Keratinocyte (primary cell): ENCODE results near the gene B3GLCT. TPM values are rescaled to one million over a fixed set of nuclear protein-coding genes. Genes with fewer than 3 reads are reported as not detected.

Experiments used
- DNase-seq: peaks from one replicate; pipeline ENCODE4 v3.0.0-alpha.2; 2011; ENCODE audit warnings: low read depth, missing footprints, low spot score
- FAIRE-seq: peaks from 2 replicates; lab custom pipeline; 2011; peaks lifted over from hg19 to GRCh38; lab: Jason Lieb, UNC
- H2AFZ ChIP-seq: 2 replicates; pipeline ENCODE4 v1.6.0; 2012; ENCODE audit warnings: low read length, control low read depth, inconsistent platforms; ENCODE audit not compliant: control insufficient read depth
- H3K27ac ChIP-seq: 2 replicates; pipeline ENCODE4 v1.5.1; 2011; ENCODE audit warnings: low read length; ENCODE audit not compliant: control insufficient read depth, insufficient read depth
- H3K27me3 ChIP-seq: 3 replicates; pipeline ENCODE4 v1.6.0; 2011; ENCODE audit warnings: low read length; ENCODE audit not compliant: control insufficient read depth, insufficient read depth; ENCODE audit errors: extremely low read depth
- H3K36me3 ChIP-seq, 2 experiments: 2 replicates in 1 of 2; 3 replicates in 1 of 2; pipeline ENCODE4 v1.5.1; 2011; ENCODE audit warnings: low read length in 2 of 2, mild to moderate bottlenecking in 1 of 2; ENCODE audit not compliant: control insufficient read depth in 2 of 2, insufficient read depth in 2 of 2; ENCODE audit errors: extremely low read depth in 1 of 2
- H3K4me1 ChIP-seq: 3 replicates; pipeline ENCODE4 v1.5.1; 2011; ENCODE audit warnings: low read length; ENCODE audit not compliant: control insufficient read depth, insufficient read depth; ENCODE audit errors: extremely low read depth
- H3K4me2 ChIP-seq: 3 replicates; pipeline ENCODE4 v1.6.0; 2011; ENCODE audit warnings: low read depth, low read length; ENCODE audit not compliant: control insufficient read depth, insufficient read depth; ENCODE audit errors: extremely low read depth
- H3K4me3 ChIP-seq, 3 experiments: fragments of 200-600 bp in 1 of 3; sonication (generic) in 1 of 3; 2 replicates in 2 of 3; 3 replicates in 1 of 3; pipeline ENCODE4 v1.5.1; 2011 to 2016; ENCODE audit warnings: low read length in 3 of 3, mild to moderate bottlenecking in 3 of 3, control low read depth in 2 of 3, inconsistent platforms in 1 of 3, low read depth in 1 of 3, mixed read lengths in 1 of 3, mixed run types in 1 of 3, moderate library complexity in 1 of 3; ENCODE audit not compliant: control insufficient read depth in 2 of 3, insufficient read depth in 2 of 3; ENCODE audit errors: extremely low read depth in 1 of 3
- H3K79me2 ChIP-seq: 2 replicates; pipeline ENCODE4 v1.6.0; 2012; ENCODE audit warnings: low read length; ENCODE audit not compliant: control insufficient read depth, insufficient read depth
- H3K9ac ChIP-seq: 3 replicates; pipeline ENCODE4 v1.6.0; 2011; ENCODE audit warnings: low read length; ENCODE audit not compliant: control insufficient read depth, insufficient read depth; ENCODE audit errors: extremely low read depth
- H3K9me1 ChIP-seq: 3 replicates; pipeline ENCODE4 v1.6.0; 2011; ENCODE audit warnings: low read length; ENCODE audit not compliant: control insufficient read depth, insufficient read depth; ENCODE audit errors: extremely low read depth
- H3K9me3 ChIP-seq: 2 replicates; pipeline ENCODE4 v1.5.1; 2012; ENCODE audit warnings: low read depth, low read length; ENCODE audit not compliant: control insufficient read depth
- H4K20me1 ChIP-seq: 3 replicates; pipeline ENCODE4 v1.6.0; 2011; ENCODE audit warnings: low read length; ENCODE audit not compliant: control insufficient read depth, insufficient read depth; ENCODE audit errors: extremely low read depth
- EZH2 ChIP-seq: IDR thresholded peaks from one replicate; pipeline ENCODE4 v1.6.1; 2012; ENCODE audit warnings: inconsistent platforms, mild to moderate bottlenecking, low read length, moderate library complexity
- dilution Hi-C: fragments of 300-500 bp; cut with MboI; formaldehyde crosslinking; loops from one replicate; pipeline ENCODE4 v1.7.0; 2020; ENCODE audit warnings: low sequenced_read_pairs; ENCODE audit not compliant: extremely low pct_ligation_motif_present
- polyA plus RNA-seq, 5 experiments: library from polyadenylated mRNA; depleted of rRNA in 3 of 5; stranded (reverse) in 3 of 5; stranded (forward) in 1 of 5; unstranded in 1 of 5; fragments of >200 nt; gene quantifications; 1 replicate in 1 of 5; 2 replicates in 3 of 5; 3 replicates in 1 of 5; pipeline versions ENCODE4 v1.2.1 to v1.2.3, GENCODE V29; 2011 to 2012; ENCODE audit warnings: missing spikeins in 2 of 5, low read depth in 1 of 5, low replicate concordance in 1 of 5
- TF ChIP-seq, protein P1 (sequence below), 3 experiments: IDR thresholded peaks in 1 of 3; conservative IDR thresholded peaks in 1 of 3; optimal IDR thresholded peaks in 1 of 3; 2 replicates in 2 of 3; 3 replicates in 1 of 3; pipeline versions ENCODE3 to v1.5.1; 2011; ENCODE audit warnings: low read length in 3 of 3, mild to moderate bottlenecking in 3 of 3, moderate library complexity in 2 of 3, control low read depth in 1 of 3, inconsistent platforms in 1 of 3; ENCODE audit not compliant: insufficient read depth in 2 of 3; ENCODE audit errors: extremely low read depth in 1 of 3

The B3GLCT gene
- polyA plus RNA-seq, 1 donor (not counting 4 experiments of a cell fraction or from before 2014, with no cell fraction given): 4.4 TPM

DNA sequence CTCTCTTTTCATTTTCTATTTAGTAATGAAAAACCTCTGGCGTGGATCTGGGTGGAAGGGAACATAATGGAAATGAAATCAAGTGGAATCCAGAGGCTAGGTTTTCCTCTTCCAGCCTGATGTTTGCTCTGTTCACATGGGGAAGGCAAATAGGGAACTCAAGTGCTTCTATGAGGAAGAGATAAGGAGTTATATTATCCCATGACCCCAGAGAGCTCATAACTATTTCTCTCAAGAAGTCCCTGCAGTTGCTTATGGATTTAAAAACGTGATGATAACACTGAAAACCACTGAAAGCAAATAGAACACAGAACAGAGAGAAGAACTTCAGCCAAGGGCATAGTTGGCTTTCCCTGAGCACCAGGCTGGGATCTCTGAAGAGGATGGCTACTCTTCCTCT is 157.8 kb downstream of the B3GLCT start:
- no peak for TF ChIP-seq EZH2
- TF ChIP-seq, protein P1, sequence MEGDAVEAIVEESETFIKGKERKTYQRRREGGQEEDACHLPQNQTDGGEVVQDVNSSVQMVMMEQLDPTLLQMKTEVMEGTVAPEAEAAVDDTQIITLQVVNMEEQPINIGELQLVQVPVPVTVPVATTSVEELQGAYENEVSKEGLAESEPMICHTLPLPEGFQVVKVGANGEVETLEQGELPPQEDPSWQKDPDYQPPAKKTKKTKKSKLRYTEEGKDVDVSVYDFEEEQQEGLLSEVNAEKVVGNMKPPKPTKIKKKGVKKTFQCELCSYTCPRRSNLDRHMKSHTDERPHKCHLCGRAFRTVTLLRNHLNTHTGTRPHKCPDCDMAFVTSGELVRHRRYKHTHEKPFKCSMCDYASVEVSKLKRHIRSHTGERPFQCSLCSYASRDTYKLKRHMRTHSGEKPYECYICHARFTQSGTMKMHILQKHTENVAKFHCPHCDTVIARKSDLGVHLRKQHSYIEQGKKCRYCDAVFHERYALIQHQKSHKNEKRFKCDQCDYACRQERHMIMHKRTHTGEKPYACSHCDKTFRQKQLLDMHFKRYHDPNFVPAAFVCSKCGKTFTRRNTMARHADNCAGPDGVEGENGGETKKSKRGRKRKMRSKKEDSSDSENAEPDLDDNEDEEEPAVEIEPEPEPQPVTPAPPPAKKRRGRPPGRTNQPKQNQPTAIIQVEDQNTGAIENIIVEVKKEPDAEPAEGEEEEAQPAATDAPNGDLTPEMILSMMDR (optimal IDR thresholded peaks at IDR 0.05 in 1 of 3, IDR thresholded peaks at IDR 0.05 in 1 of 3, conservative IDR thresholded peaks at IDR 0.05 in 1 of 3; ENCODE audit: extremely low read depth in 1 of 3, insufficient read depth in 2 of 3, low read length in 3 of 3): no peak

DNA sequence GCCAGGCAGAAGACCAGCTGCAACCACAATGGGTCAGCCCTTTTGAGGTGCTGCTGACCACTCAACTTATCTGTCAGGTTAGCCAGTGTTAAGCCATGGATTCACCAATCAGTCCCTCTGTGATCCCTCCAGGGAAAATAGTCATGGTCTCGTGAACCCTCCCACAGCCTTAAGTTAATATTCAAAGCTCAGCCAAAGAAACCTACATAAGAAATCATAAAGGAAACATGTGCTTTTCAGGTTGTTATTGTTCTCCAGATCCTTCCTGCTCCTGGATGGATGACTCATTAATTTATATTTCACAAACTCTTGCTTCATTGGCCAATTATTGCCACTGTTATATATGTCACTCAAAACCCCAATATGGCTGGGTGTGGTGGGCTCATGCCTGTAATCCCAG is 161.9 kb downstream of the B3GLCT start:
- Histone ChIP-seq H3K27me3 (no peaks in the 10 kb centered on the region), H3K9me3 (no peaks in the 10 kb centered on the region), H3K4me3 (no peak overlapping the region), H3K79me2 (no peaks in the 10 kb centered on the region), H3K9ac (no peak overlapping the region), H3K4me2 (no peak overlapping the region), H4K20me1 (no peaks in the 10 kb centered on the region), H3K4me1 (no peaks in the 10 kb centered on the region), H3K9me1 (no peaks in the 10 kb centered on the region), H2AFZ (no peak overlapping the region), H3K36me3 (no peaks in the 10 kb centered on the region), H3K27ac (no peak overlapping the region)
- dilution Hi-C loops: no loop called here
- FAIRE-seq (no peak), DNase-seq (no peak)
- TF ChIP-seq, protein P1 (optimal IDR thresholded peaks at IDR 0.05 in 1 of 3, IDR thresholded peaks at IDR 0.05 in 1 of 3, conservative IDR thresholded peaks at IDR 0.05 in 1 of 3; ENCODE audit: extremely low read depth in 1 of 3, insufficient read depth in 2 of 3, low read length in 3 of 3): no peak
- TF ChIP-seq EZH2: no peak

More for the DNA sequence above, 157.8 kb downstream of the B3GLCT start:
- FAIRE-seq (no peak), DNase-seq (no peak)
- no peak overlapping the region for H3K27ac ChIP-seq
- H3K4me2 ChIP-seq: no peak overlapping the region
- H3K4me3 ChIP-seq: no peak overlapping the region
- no peak overlapping the region for H2AFZ ChIP-seq
- no peak overlapping the region for H3K9ac ChIP-seq
- dilution Hi-C loops: no loop called here
- H3K4me1 ChIP-seq: no peaks in the 10 kb centered on the region
- H3K9me1 ChIP-seq: no peaks in the 10 kb centered on the region
- no peaks in the 10 kb centered on the region for H3K27me3 ChIP-seq
- H4K20me1 ChIP-seq: no peaks in the 10 kb centered on the region
- no peaks in the 10 kb centered on the region for H3K79me2 ChIP-seq
- H3K36me3 ChIP-seq: no peaks in the 10 kb centered on the region
- H3K9me3 ChIP-seq: no peaks in the 10 kb centered on the region
